GM12875 (cell line): Measurements from ENCODE around the gene MAGEA11.
"Not testable (repeated sequence)": the region's sequence is repeated elsewhere in the genome, so short reads cannot be mapped to it uniquely, and the experiment has no call there.

ENCODE experiments used
- H3K4me3 ChIP-seq: one replicate; pipeline ENCODE4 v1.5.1; 2011; ENCODE audit warnings: low read depth, low read length, control low read depth
- CTCF ChIP-seq: IDR thresholded peaks from 2 replicates; pipeline ENCODE4 v1.5.1; 2011; ENCODE audit warnings: low read depth, mild to moderate bottlenecking, control low read depth, inconsistent platforms, low read length, moderate library complexity, borderline replicate concordance; ENCODE audit not compliant: insufficient read depth

MAGEA11 gene

GRCh38 chrX:149687991-149688390 is 23.9 kb upstream of the MAGEA11 start:
- no peak for TF ChIP-seq CTCF

GRCh38 chrX:149688552-149688951 is 23.3 kb upstream of the MAGEA11 start:
- H3K4me3 ChIP-seq: no peak overlapping the region

More at GRCh38 chrX:149687991-149688390, 23.9 kb upstream of the MAGEA11 start:
- H3K4me3 ChIP-seq: no peak overlapping the region

GRCh38 chrX:149691794-149692193 is 20.1 kb upstream of the MAGEA11 start:
- TF ChIP-seq CTCF: no peak
- no peak overlapping the region for H3K4me3 ChIP-seq

More at GRCh38 chrX:149688552-149688951, 23.3 kb upstream of the MAGEA11 start:
- no peak for TF ChIP-seq CTCF

GRCh38 chrX:149692686-149693272 is 19.1 kb upstream of the MAGEA11 start:
- not testable (repeated sequence) for H3K4me3 ChIP-seq

GRCh38 chrX:149699761-149700160 is 12.1 kb upstream of the MAGEA11 start:
- TF ChIP-seq CTCF: no peak

GRCh38 chrX:149704664-149705063 is 7.2 kb upstream of the MAGEA11 start:
- H3K4me3 ChIP-seq: no peak overlapping the region
- no peak for TF ChIP-seq CTCF

More at GRCh38 chrX:149699761-149700160, 12.1 kb upstream of the MAGEA11 start:
- no peak overlapping the region for H3K4me3 ChIP-seq

- H3K4me3 ChIP-seq: no peak overlapping the region
- no peak for TF ChIP-seq CTCF
These were observed 4.5 kb upstream of the MAGEA11 start for GRCh38 chrX:149707147-149707901.

- no peak overlapping the region for H3K4me3 ChIP-seq
- no peak for TF ChIP-seq CTCF
These were observed 971 bp downstream of the MAGEA11 start for GRCh38 chrX:149712831-149713230.
